Measurements from ENCODE around the gene SIX3.
A peak's percentile ranks its signal among the peaks of the same experiment; 100 is the strongest.

Gene SIX3

GRCh38 chr2:44949329-44950151 is 8.0 kb downstream of the SIX3 start:
- Histone ChIP-seq H3K27me3 (ENCODE audit: insufficient read depth, low read depth) (no peaks in the 10 kb centered on the region; the same call in 1 of the 2 replicates), H3K4me2 (no peak overlapping the region), H2AFZ (ENCODE audit: low read depth) (no peak overlapping the region), H3K36me3 (ENCODE audit: insufficient read depth) (no peaks in the 10 kb centered on the region), H3K4me1 (ENCODE audit: low read depth, poor library complexity, severe bottlenecking) (no peaks in the 10 kb centered on the region), H4K20me1 (ENCODE audit: insufficient read depth) (no peaks in the 10 kb centered on the region), H3K4me3 (IDR thresholded peaks at IDR 0.05; ENCODE audit: insufficient read depth, low read depth, low read length) (no peak overlapping the region), H3K27ac (no peak overlapping the region), H3K9ac (no peak overlapping the region), H3K79me2 (ENCODE audit: insufficient read depth, low read depth) (no peaks in the 10 kb centered on the region)
- TF ChIP-seq, protein P1, sequence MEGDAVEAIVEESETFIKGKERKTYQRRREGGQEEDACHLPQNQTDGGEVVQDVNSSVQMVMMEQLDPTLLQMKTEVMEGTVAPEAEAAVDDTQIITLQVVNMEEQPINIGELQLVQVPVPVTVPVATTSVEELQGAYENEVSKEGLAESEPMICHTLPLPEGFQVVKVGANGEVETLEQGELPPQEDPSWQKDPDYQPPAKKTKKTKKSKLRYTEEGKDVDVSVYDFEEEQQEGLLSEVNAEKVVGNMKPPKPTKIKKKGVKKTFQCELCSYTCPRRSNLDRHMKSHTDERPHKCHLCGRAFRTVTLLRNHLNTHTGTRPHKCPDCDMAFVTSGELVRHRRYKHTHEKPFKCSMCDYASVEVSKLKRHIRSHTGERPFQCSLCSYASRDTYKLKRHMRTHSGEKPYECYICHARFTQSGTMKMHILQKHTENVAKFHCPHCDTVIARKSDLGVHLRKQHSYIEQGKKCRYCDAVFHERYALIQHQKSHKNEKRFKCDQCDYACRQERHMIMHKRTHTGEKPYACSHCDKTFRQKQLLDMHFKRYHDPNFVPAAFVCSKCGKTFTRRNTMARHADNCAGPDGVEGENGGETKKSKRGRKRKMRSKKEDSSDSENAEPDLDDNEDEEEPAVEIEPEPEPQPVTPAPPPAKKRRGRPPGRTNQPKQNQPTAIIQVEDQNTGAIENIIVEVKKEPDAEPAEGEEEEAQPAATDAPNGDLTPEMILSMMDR (conservative IDR thresholded peaks at IDR 0.05; ENCODE audit: low read depth, low read length), result no peak

- Histone ChIP-seq H3K4me1 (ENCODE audit: low read depth, poor library complexity, severe bottlenecking) (peaks cover 4% of the 10 kb centered on the region), H4K20me1 (ENCODE audit: insufficient read depth) (no peaks in the 10 kb centered on the region), H3K27ac (no peak overlapping the region), H3K9ac (no peak overlapping the region), H3K27me3 (ENCODE audit: insufficient read depth, low read depth) (no peaks in the 10 kb centered on the region; the same call in 1 of the 2 replicates), H3K4me3 (IDR thresholded peaks at IDR 0.05; ENCODE audit: insufficient read depth, low read depth, low read length) (no peak overlapping the region), H3K36me3 (ENCODE audit: insufficient read depth) (no peaks in the 10 kb centered on the region), H3K4me2 (no peak overlapping the region), H2AFZ (ENCODE audit: low read depth) (no peak overlapping the region), H3K79me2 (ENCODE audit: insufficient read depth, low read depth) (no peaks in the 10 kb centered on the region)
- TF ChIP-seq, protein P1 (conservative IDR thresholded peaks at IDR 0.05; ENCODE audit: low read depth, low read length), result no peak
Observed at GRCh38 chr2:44950646-44951045, 9.1 kb downstream of the SIX3 start.

DNA sequence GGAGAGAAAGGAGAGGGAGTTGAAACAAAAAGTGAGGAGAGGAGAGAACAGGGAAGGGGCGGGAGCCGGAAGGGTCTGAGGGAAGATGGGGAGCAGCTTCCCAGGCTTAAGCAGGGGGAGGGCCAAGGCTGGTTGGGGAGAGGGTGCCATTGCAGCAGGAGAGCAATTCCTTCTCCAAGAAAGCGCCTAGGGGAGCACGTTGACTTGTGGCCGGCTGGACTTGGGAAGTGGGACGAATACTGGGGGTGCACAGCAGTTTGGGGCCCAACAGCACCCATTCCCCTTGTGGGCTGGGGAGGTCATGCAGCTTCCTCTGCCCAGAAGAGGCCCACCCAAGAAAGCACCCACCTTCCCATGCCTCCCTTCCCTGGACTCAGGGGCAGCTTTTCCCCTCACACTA is 9.6 kb downstream of the SIX3 start:
- H3K27me3 ChIP-seq (ENCODE audit: insufficient read depth, low read depth), result no peaks in the 10 kb centered on the region; the same call in 1 of the 2 replicates
- no peak overlapping the region for H3K27ac ChIP-seq
- no peak overlapping the region for H3K4me2 ChIP-seq
- H3K79me2 ChIP-seq (ENCODE audit: insufficient read depth, low read depth), result no peaks in the 10 kb centered on the region
- no peaks in the 10 kb centered on the region for H3K36me3 ChIP-seq (ENCODE audit: insufficient read depth)
- H2AFZ ChIP-seq (ENCODE audit: low read depth), result no peak overlapping the region
- no peak overlapping the region for H3K4me3 ChIP-seq (IDR thresholded peaks at IDR 0.05; ENCODE audit: insufficient read depth, low read depth, low read length)
- peaks cover 8% of the 10 kb centered on the region for H3K4me1 ChIP-seq (ENCODE audit: low read depth, poor library complexity, severe bottlenecking)
- TF ChIP-seq, protein P1 (conservative IDR thresholded peaks at IDR 0.05; ENCODE audit: low read depth, low read length), result no peak
- H3K9ac ChIP-seq, result no peak overlapping the region
- H4K20me1 ChIP-seq (ENCODE audit: insufficient read depth), result no peaks in the 10 kb centered on the region

DNA sequence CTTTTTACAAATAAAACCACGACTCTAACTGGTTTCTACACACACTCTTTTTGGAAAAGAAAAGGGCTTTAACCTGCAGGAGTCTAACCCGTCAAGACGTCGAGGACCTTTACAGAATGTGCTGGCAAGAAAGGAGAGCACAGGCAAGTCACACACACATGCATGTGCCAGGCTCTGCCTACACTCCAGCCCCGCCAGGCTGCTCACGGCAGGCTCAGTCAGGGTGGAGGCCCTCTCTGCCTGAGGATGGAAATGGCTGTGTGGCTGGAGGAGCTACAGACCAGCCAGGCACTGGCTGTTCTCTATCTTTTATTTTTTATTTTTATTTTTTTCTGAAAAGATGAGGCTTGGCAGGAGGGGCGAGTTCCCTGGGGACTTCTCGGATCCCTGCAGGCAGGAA is 10.2 kb downstream of the SIX3 start:
- Histone ChIP-seq H3K27ac (no peak overlapping the region), H3K27me3 (ENCODE audit: insufficient read depth, low read depth) (no peaks in the 10 kb centered on the region; the same call in 1 of the 2 replicates), H4K20me1 (ENCODE audit: insufficient read depth) (no peaks in the 10 kb centered on the region), H3K4me3 (IDR thresholded peaks at IDR 0.05; ENCODE audit: insufficient read depth, low read depth, low read length) (no peak overlapping the region), H3K79me2 (ENCODE audit: insufficient read depth, low read depth) (no peaks in the 10 kb centered on the region), H3K36me3 (ENCODE audit: insufficient read depth) (no peaks in the 10 kb centered on the region), H2AFZ (ENCODE audit: low read depth) (peak overlapping the region; percentile 51), H3K9ac (no peak overlapping the region; the same call in 1 of the 2 replicates), H3K4me2 (peak overlapping the region; percentile 36; the same call in 1 of the 2 replicates), H3K4me1 (ENCODE audit: low read depth, poor library complexity, severe bottlenecking) (peaks cover 8% of the 10 kb centered on the region)
- TF ChIP-seq, protein P1 (conservative IDR thresholded peaks at IDR 0.05; ENCODE audit: low read depth, low read length), result no peak

Data from KMS-11 (cell line).